Activated naive CD4-positive, alpha-beta T cell treated with anti-CD3 and anti-CD28 coated beads, Interleukin-2, amount 50 U/mL, for 72 hours (primary cell): ENCODE data around the gene NRXN3. TPM values are rescaled to one million over a fixed set of nuclear protein-coding genes. Genes with fewer than 3 reads are reported as not detected.

Source experiments
- ATAC-seq, 2 donors: fragments of 150-1000 bp; cut with Tn5 transposase; 2 replicates each; pipeline ENCODE4 v1.10.0; 2021; ENCODE audit warnings: mild to moderate bottlenecking in 2 of 2, moderate library complexity in 2 of 2
- DNase-seq, 2 donors: peaks; one replicate each; pipeline ENCODE4 v3.0.0; 2021 to 2022; ENCODE audit warnings: low spot score in 2 of 2
- H3K27ac Mint-ChIP-seq, 2 donors: one replicate each; pipeline ENCODE4 v1.8.0; 2022; ENCODE audit warnings: mild to moderate bottlenecking in 2 of 2, mixed read lengths in 2 of 2
- H3K36me3 Mint-ChIP-seq, 2 donors: one replicate each; pipeline ENCODE4 v1.8.0; 2022; ENCODE audit warnings: mixed read lengths in 2 of 2
- H3K9me3 Mint-ChIP-seq, 2 donors: one replicate each; pipeline ENCODE4 v1.8.0; 2022; ENCODE audit warnings: mixed read lengths in 2 of 2
- total RNA-seq, 2 donors: library from RNA; stranded (reverse); gene quantifications; one replicate each; pipeline ENCODE4 v1.2.3, GENCODE V29; 2022

The NRXN3 gene
- total RNA-seq, 2 donors from 2014 or later: not detected

DNA sequence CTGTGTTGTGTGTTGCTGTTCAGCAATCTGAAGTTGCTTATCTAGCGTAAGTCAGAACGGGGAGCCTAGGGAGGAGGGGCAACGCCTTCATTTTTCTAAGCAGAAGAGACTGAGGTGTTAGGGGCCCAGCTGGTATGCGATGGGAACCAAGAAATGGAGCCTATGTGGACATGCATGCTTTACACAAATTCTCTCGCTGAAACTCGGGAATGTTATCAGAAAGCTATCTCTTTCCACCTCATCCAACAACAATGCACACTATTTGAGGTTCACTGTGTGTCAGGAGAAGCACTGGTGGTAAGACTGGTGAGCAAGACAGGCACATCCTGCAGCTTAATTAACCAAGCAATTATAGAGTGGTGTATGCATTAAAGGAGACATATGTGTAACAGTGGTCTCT lies 89.7 kb downstream of the NRXN3 start:
- peaks cover 0 to 6% of the 10 kb centered on the region in 2 donors for H3K36me3 Mint-ChIP-seq
- ATAC-seq: no peak
- no peak for DNase-seq
- peaks cover 7 to 12% of the 10 kb centered on the region in 2 donors for H3K9me3 Mint-ChIP-seq
- no peak overlapping the region for H3K27ac Mint-ChIP-seq

DNA sequence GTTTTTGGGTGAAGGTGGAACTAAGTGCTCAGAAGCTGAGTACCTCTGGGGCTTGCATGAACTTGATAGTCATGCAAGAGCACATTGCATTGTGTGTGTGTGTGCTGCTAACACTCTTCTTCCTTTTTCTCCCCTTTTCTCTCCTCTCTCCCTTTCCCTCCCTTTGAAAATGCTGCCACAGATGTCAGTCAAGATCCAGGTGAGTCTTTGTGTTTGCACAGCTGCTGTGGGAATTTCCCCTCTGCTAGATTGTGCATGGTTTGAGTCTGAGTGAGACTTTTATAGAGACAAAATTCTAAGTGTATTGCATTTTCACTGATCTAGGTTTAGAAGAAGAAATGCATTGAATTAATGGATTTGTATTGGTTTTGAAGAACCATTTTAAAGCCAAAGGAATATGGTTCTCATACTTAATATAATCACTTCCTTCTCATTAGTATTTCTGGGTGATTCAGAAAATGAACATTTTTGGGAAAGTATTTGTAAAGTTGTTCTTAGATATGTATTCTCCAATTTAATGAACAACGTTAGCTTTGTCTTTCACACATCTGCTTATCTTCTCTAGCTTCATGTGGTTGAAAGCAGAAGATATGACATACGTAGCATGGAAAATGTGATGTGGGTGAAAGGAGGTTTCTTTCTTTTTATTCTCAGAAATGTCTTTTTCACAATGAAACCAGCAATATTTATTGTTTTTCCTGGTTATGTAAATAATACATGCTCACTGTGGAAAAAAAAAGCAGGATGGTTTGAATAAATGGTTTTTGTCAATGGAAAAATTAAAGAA lies 108.5 kb downstream of the NRXN3 start:
- H3K27ac Mint-ChIP-seq: no peak overlapping the region
- peaks cover 4% of the 10 kb centered on the region in 2 donors for H3K9me3 Mint-ChIP-seq
- ATAC-seq (peak in 1 of 2 donors; percentile 47), DNase-seq (no peak)
- no peaks in the 10 kb centered on the region for H3K36me3 Mint-ChIP-seq

DNA sequence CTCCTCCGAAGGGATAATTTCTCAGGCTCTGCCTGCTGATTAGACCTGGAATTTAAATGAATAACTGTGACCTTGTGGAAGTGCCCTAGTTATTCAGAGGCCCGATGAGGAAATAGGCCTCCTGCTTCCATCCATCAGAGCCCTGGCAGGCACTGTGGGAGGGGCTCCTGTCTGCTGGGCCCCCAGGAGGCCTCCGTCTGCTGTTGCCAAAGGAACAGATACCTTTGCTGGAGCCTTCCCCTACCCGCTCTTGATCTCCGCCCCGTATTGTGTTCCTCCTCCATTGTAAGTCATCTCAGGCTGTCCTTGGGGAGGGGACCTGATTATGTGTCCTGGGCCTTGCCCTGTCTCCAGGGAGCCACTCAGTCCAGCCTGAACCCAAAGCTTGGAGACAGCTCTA lies 112.3 kb downstream of the NRXN3 start:
- DNase-seq: no peak
- ATAC-seq: no peak
- Mint-ChIP-seq H3K9me3 (no peaks in the 10 kb centered on the region), H3K36me3 (no peaks in the 10 kb centered on the region), H3K27ac (no peak overlapping the region)

DNA sequence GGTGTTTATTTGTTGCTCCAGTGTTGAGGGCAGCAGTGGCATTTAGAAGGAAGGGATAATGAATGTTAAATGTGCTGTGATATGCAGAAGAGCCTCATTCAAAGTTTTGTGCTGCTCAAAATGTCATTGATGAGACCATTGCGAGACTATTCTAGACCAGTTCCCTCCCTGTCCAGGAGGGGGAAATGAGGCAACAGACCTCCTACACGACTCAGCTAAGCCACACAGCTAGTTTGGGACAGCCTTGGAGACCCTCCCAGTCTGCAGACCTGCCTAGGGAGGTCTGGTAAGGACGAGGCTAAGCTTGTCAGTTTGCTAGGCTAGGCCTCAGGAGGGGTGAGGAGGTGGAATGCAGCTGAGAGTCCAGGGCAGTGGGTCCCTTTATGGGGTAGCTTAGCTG lies 116.0 kb downstream of the NRXN3 start:
- no peaks in the 10 kb centered on the region for H3K9me3 Mint-ChIP-seq
- H3K27ac Mint-ChIP-seq: peak overlapping the region in 1 of 2 donors; percentile 54
- ATAC-seq: no peak
- H3K36me3 Mint-ChIP-seq: no peaks in the 10 kb centered on the region
- DNase-seq: no peak

DNA sequence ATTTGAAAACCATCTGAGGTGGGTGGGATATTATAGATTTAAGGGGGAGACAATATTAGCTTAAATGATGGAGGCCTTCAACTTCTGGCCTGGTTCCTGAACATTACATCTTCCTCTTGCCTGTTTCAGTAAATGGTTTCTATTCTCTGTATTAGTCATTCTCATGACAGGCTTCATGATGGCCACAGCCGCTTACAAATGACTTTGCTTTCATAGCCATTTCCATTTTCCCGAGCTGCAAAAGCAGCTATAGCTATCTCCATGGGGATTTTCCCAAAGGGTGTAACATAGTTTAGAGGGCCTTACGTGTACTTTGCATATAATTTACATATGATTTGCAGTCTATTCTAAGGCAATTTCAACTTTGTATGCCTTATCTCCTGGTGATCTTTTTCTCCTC lies 121.8 kb downstream of the NRXN3 start:
- H3K36me3 Mint-ChIP-seq: no peaks in the 10 kb centered on the region
- peaks cover 0 to 3% of the 10 kb centered on the region in 2 donors for H3K9me3 Mint-ChIP-seq
- no peak overlapping the region for H3K27ac Mint-ChIP-seq
- DNase-seq (no peak), ATAC-seq (no peak)

DNA sequence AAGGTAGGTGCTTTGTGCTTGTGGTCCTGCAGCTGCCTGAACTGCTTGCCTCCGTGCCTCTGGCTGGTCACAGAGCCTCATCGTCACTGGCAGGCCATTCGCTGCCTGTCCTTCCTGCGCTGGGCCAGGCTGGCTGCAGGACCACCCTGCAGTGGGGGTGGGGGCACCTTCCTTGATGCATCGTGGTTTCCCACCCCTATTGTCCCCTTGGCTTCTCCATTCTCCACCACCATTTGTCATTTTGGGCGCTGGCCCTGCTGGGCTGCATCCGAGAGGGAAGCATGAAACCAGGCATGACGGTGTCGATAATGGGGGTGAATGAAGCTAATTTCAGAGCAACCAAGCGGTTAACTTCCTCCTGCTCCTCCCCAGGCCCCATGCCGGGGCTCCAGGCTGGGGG lies 127.7 kb downstream of the NRXN3 start:
- Mint-ChIP-seq H3K9me3 (peaks cover 3 to 6% of the 10 kb centered on the region in 2 donors), H3K27ac (no peak overlapping the region), H3K36me3 (no peaks in the 10 kb centered on the region)
- DNase-seq: no peak
- ATAC-seq: no peak

DNA sequence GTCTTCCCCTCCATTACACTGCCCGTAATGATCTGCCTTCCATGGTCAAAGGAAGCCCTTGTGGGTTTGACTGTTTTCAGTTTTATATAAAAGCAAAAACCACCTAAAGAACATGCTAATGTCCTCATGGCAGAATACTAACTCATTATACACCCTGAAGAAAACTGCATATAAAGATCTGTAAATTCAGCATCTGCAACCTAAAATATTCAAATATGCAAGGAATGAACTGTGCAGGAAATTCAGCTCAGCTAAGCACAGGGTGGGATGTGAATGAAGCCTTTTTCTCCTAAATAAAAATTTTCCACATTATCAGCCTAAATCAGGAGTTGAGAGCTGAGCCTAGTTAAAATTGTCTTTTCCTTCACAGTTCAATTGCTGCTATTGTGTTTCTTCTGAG lies 128.1 kb downstream of the NRXN3 start:
- DNase-seq: no peak
- ATAC-seq: no peak
- Mint-ChIP-seq H3K36me3 (no peaks in the 10 kb centered on the region), H3K27ac (no peak overlapping the region), H3K9me3 (peaks cover 5 to 6% of the 10 kb centered on the region in 2 donors)

DNA sequence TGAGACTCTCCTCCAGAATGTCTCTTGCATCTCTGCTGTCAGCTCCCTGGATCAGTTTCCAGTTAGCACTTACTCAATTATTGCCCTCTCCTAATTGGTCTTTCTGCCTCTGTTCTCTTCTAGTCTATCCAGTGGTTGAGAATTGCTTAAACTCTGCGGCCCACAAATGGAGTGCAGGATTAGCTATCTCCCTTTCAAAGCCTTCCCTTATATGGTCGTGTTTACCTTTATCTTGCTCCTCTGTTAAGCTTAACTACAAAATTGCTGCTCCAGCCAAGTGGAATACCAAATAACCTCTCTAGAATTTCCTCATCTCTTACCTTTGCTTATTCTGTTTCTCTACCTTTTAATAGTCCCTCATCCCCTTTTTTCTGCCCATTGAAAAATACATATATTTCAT lies 132.7 kb downstream of the NRXN3 start:
- no peaks in the 10 kb centered on the region for H3K36me3 Mint-ChIP-seq

DNA sequence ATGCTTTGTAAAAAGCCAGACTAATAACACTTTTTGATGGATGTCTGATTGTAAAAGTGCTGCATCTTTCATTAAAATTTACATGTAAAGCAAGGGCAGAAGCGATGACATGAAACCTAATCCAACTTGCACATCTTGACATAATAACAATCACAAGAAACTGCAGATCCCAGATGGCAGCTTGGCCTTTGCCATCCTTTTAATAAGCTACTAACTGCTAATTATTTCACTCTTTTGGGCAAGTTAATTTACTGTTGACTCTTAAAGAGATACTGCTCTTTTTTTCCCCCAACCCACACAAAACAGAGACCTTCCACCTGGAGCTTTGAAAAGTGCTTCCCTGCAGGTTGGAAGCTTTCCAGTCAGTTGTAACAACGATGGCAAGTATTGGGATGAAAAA lies 137.5 kb downstream of the NRXN3 start:
- peaks cover 4 to 7% of the 10 kb centered on the region in 2 donors for H3K9me3 Mint-ChIP-seq
- no peak for DNase-seq
- H3K36me3 Mint-ChIP-seq: no peaks in the 10 kb centered on the region
- H3K27ac Mint-ChIP-seq: no peak overlapping the region
- ATAC-seq: no peak

More for the DNA sequence above, 132.7 kb downstream of the NRXN3 start:
- ATAC-seq: no peak
- Mint-ChIP-seq H3K27ac (no peak overlapping the region), H3K9me3 (peaks cover 5 to 6% of the 10 kb centered on the region in 2 donors)
- no peak for DNase-seq

DNA sequence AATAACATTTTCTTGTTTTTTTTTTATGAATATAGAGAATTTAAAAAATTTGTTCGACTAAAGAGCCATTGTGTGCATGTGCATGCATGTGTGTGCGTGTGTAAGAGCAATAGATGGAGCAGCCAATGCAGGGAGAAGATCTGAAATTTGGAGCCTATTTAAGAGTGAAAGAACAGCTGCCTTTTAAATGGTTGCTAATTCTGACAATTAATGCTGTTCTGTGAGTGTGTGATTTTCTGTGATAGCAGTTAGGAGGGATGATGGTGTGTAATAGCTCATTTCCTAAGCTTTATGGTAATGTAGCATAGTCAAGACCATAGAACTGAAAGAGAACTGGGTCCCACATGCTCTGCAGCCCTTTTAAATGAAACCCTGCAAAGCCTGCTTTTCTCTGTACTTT lies 137.9 kb downstream of the NRXN3 start:
- no peak overlapping the region for H3K27ac Mint-ChIP-seq
- DNase-seq: no peak
- H3K36me3 Mint-ChIP-seq: no peaks in the 10 kb centered on the region
- H3K9me3 Mint-ChIP-seq: peaks cover 0 to 7% of the 10 kb centered on the region in 2 donors
- ATAC-seq: no peak

DNA sequence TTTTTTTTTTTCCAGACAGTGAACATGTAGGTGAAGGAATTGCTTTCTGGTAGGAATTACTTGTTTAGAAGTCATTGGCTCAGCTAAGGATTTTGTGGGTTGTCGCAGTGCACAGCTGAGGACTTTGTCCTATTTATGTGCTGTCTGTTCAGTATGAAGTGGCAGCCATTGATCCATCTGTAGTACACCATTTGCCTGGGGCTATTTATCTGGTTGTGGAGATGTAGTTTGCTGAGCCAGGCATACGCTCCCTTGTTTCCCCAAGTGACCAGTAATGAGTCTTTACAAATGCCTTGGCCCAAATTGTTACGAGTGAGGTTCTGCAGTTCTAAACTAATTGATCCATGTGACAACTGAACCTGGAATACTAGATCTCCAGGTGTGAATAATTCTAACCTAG lies 140.1 kb downstream of the NRXN3 start:
- Mint-ChIP-seq H3K27ac (no peak overlapping the region), H3K36me3 (no peaks in the 10 kb centered on the region)

DNA sequence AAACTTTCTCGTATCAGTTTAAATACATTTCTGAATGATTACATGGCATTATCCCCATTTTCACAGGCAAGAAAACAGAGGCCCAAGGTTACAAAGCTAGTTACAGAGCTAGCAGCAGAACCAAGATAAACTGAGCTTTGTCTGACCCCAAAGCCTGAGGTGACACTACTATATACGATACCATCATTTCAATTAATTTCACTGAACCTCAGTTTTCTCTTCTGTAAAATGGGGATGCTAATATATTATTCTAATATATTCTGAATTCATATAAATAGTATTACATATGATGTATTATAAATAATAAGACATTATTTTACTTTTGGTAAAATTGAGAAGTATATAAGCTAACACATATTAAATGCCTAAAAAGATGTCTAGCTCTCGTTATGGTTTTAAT lies 143.3 kb downstream of the NRXN3 start:
- no peak for ATAC-seq
- no peak overlapping the region for H3K27ac Mint-ChIP-seq
- no peak for DNase-seq
- no peaks in the 10 kb centered on the region for H3K36me3 Mint-ChIP-seq
- H3K9me3 Mint-ChIP-seq: peaks cover 5 to 6% of the 10 kb centered on the region in 2 donors

More for the DNA sequence above, 140.1 kb downstream of the NRXN3 start:
- peaks cover 0 to 3% of the 10 kb centered on the region in 2 donors for H3K9me3 Mint-ChIP-seq
- no peak for ATAC-seq
- DNase-seq: no peak

DNA sequence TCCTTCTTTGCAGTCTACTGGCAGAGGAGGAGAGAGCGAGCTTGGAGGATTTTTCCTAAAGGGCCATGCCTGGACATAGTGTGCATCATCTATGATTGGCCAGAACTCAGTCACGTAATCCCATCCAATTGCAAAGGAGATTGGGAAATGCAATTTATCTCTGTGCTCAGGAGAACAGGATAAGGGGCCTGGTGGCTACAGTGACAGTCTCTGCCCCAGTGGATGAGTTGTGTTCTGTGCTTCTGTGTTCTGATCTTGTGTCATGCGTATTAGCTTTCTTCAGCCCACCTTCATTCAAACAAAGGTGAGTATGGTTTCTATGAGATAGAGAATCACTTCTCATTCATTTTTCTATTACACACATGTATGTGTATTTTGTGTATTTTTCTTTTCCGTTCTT lies 144.3 kb downstream of the NRXN3 start:
- Mint-ChIP-seq H3K27ac (no peak overlapping the region), H3K36me3 (no peaks in the 10 kb centered on the region), H3K9me3 (peaks cover 5 to 6% of the 10 kb centered on the region in 2 donors)
- no peak for ATAC-seq
- DNase-seq: no peak

DNA sequence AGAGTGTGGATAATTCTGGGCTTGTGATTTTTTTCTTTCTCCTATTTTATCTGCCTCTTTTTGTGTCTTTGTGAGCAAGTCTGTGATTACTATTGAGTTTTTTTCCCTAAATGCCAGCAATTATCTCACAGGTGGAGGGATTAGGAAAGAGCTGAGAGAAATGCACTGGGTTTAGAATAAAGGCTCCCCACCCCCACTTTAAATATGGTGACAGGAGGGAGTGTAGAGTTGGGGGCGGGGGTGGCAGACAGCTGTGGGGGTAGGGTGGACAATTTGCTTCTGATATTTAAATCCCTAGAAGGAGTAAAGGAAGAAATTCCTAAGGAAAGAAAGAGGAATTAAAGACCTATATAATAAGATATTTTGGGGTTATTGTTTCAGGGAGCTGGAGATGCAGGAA lies 145.9 kb downstream of the NRXN3 start:
- no peak overlapping the region for H3K27ac Mint-ChIP-seq
- H3K36me3 Mint-ChIP-seq: no peaks in the 10 kb centered on the region
- ATAC-seq (no peak), DNase-seq (no peak)
- peaks cover 5 to 6% of the 10 kb centered on the region in 2 donors for H3K9me3 Mint-ChIP-seq

DNA sequence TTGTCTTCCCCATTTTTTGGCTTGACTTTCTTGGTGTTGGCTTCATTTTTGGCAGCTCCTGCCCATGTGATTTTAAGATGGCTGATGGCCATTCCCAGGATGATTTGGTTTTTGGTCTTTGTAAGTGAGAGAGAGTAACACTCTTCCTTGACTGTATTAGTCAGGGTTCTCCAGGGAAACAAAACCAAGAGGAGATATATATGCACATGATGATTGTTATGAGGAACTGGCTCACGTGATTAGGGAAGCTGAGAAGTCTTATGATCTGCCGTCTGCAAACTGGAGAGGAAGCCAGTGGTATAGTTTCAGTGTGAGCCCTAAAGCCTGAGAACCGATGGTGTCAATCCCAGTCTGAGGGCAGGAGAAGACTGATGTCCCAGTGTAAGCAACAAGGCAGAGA lies 146.6 kb downstream of the NRXN3 start:
- no peak for ATAC-seq
- Mint-ChIP-seq H3K36me3 (no peaks in the 10 kb centered on the region), H3K9me3 (peaks cover 5% of the 10 kb centered on the region in 2 donors), H3K27ac (no peak overlapping the region)
- no peak for DNase-seq

DNA sequence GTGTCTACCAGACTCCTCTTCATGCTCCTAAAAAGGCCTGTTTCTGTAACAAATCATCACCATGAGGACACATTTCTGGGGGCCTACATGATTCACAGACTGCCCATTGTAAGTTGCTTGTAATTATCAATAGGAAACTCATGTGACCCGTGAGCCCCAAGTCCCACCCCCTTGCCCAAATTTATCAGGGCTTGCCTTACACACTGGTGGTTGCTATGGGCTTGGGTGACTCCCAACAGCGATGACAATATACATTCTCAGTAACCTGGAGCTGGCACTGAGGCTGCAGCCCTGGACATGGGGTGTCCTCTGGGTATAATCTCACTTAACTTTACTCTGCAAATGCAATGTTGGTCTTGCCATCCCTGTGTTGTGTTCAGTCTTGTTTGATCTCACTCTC lies 149.2 kb downstream of the NRXN3 start:
- H3K27ac Mint-ChIP-seq: no peak overlapping the region
- no peaks in the 10 kb centered on the region for H3K36me3 Mint-ChIP-seq
- peaks cover 5 to 8% of the 10 kb centered on the region in 2 donors for H3K9me3 Mint-ChIP-seq
- no peak for DNase-seq
- ATAC-seq: no peak

DNA sequence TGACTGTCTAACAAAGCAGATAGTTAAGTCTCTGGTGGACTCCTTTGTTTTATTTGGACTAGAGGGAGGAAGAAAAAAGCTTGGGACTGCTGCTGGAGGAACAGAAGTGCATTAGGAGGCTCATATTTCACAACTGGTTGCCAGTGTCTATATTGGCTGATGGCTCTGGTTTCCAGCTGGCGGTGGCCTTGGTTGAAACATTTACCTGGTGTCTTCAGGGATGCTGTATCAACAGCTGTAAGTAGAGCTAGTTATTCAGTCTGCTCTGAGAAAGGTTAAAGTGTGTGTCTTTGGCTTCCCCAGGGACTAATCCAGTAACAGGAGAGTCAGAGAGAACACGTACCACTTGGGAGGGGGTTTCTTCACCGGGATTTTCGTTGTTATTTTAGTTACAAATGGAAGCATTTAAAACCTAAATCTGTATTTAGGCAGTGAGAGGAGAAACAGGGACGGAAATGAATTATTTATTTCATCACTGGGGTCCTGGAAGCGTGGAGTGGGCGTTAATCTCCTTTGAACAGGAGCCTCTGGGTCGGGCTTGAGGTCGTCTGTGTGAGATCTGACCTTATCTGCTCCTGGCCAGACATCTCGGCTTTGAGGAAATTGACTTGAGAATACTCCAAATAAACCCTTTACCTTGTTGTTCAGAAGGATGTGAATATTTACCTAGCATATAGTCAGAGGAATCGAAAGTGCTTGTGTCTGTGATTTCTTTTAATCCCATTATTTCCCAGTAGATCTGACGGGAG lies 149.9 kb downstream of the NRXN3 start:
- Mint-ChIP-seq H3K9me3 (peaks cover 5 to 8% of the 10 kb centered on the region in 2 donors), H3K27ac (no peak overlapping the region), H3K36me3 (no peaks in the 10 kb centered on the region)
- ATAC-seq: no peak
- no peak for DNase-seq

DNA sequence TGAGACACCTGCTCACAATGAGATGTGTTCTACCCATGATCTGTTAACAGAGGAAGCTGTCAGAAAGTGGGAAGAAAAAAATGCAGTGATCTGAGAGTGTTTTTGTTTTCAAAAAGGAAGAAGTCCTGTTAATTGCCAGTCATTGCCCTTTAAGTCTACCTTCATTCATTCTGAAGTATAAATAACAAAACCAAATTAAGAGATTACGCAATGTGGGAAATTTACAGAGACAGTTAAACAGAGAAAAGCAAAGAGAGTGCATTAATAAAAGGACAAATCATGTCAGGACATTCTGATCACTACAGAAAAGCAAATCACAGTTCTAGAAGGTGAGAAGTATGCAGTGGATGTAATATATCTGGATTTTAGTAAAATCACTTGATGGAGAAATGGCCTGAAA lies 154.2 kb downstream of the NRXN3 start:
- no peak for ATAC-seq
- H3K36me3 Mint-ChIP-seq: peaks cover 0 to 4% of the 10 kb centered on the region in 2 donors
- H3K27ac Mint-ChIP-seq: no peak overlapping the region
- DNase-seq: no peak
- H3K9me3 Mint-ChIP-seq: peaks cover 0 to 10% of the 10 kb centered on the region in 2 donors
